ENCODE data around the gene GGACT. TPM values are rescaled to one million over a fixed set of nuclear protein-coding genes. Genes with fewer than 3 reads are reported as not detected.
A peak's percentile ranks its signal among the peaks of the same experiment; 100 is the strongest.
"Not testable (repeated sequence)": the region's sequence is repeated elsewhere in the genome, so short reads cannot be mapped to it uniquely, and the experiment has no call there.

The GGACT gene
- 5.1 TPM for total RNA-seq

- no peak for DNase-seq
These were observed at the start of gene GGACT for GRCh38 chr13:100588331-100589177. Gene GGACT (minus strand): TSS chr13:100588789. CDS start chr13:100532591, 56,198 bp downstream.

GRCh38 chr13:100637796-100638195 is 49.2 kb upstream of the GGACT start:
- DNase-seq: no peak

- no peak for DNase-seq
These were observed 48.8 kb upstream of the GGACT start for GRCh38 chr13:100637380-100637779.

GRCh38 chr13:100636441-100636840 is 47.9 kb upstream of the GGACT start:
- no peak for DNase-seq

GRCh38 chr13:100636004-100636403 is 47.4 kb upstream of the GGACT start:
- DNase-seq: no peak

GRCh38 chr13:100634696-100635095 is 46.1 kb upstream of the GGACT start:
- DNase-seq: no peak

- peak; percentile 53 for DNase-seq
These were observed 44.9 kb upstream of the GGACT start for GRCh38 chr13:100633461-100633860.

- no peak for DNase-seq
These were observed 42.0 kb upstream of the GGACT start for GRCh38 chr13:100630555-100630954.

- DNase-seq: no peak
These were observed 38.5 kb upstream of the GGACT start for GRCh38 chr13:100627120-100627519.

- no peak for DNase-seq
These were observed 36.9 kb upstream of the GGACT start for GRCh38 chr13:100625447-100625846.

- no peak for DNase-seq
These were observed 32.2 kb upstream of the GGACT start for GRCh38 chr13:100620792-100621191.

- DNase-seq: no peak
These were observed 31.4 kb upstream of the GGACT start for GRCh38 chr13:100619940-100620339.

GRCh38 chr13:100618897-100619296 is 30.3 kb upstream of the GGACT start:
- not testable (repeated sequence) for DNase-seq

GRCh38 chr13:100613031-100613430 is 24.4 kb upstream of the GGACT start:
- no peak for DNase-seq

- no peak for DNase-seq
These were observed 23.3 kb upstream of the GGACT start for GRCh38 chr13:100611678-100612492.

GRCh38 chr13:100610391-100611347 is 22.1 kb upstream of the GGACT start:
- no peak for DNase-seq

- no peak for DNase-seq
These were observed 20.3 kb upstream of the GGACT start for GRCh38 chr13:100608906-100609305.

GRCh38 chr13:100608489-100608888 is 19.9 kb upstream of the GGACT start:
- no peak for DNase-seq

- DNase-seq: no peak
These were observed 16.5 kb upstream of the GGACT start for GRCh38 chr13:100604918-100605710.

- peak; percentile 71 for DNase-seq
These were observed 14.0 kb upstream of the GGACT start for GRCh38 chr13:100602493-100603111.

- no peak for DNase-seq
These were observed 13.1 kb upstream of the GGACT start for GRCh38 chr13:100601716-100602115.

All from skin of body (tissue), 2 donors.